OCI-LY1 (cell line): ENCODE measurements around the gene FST.

Experiments used
- EZH2 ChIP-seq: fragments of 200-600 bp; sonication (generic), shearing (Covaris generic); IDR thresholded peaks from 2 replicates; pipeline ENCODE4 v1.8.0; 2017; ENCODE audit warnings: borderline replicate concordance, mixed run types, mild to moderate bottlenecking, antibody characterized with exemption, low read length, moderate library complexity, mixed read lengths
- TF ChIP-seq, protein P1 (sequence below): fragments of 200-600 bp; sonication (generic), shearing (Covaris generic); IDR thresholded peaks from 2 replicates; pipeline ENCODE4 v1.5.1; 2017; ENCODE audit warnings: mild to moderate bottlenecking, antibody characterized with exemption, low read length, moderate library complexity, mixed read lengths

DNA sequence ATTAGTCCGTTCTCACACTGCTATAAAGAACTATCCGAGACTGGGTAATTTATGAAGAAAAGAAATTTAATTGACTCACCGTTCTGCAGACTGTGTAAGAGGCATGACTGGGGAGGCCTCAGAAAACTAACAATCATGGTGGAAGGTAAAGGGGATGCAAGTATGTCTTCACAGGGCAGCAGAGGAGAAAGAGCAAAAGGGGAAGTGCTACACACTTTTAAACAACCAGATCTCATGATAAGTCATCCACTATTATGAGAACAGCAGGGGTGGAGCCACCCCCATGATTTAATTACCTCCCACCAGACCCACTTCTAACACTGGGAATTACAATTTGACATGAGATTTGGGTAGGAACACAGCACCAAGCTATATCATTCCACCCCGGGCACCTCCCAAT lies 26.6 kb downstream of the FST start:
- TF ChIP-seq, protein P1, sequence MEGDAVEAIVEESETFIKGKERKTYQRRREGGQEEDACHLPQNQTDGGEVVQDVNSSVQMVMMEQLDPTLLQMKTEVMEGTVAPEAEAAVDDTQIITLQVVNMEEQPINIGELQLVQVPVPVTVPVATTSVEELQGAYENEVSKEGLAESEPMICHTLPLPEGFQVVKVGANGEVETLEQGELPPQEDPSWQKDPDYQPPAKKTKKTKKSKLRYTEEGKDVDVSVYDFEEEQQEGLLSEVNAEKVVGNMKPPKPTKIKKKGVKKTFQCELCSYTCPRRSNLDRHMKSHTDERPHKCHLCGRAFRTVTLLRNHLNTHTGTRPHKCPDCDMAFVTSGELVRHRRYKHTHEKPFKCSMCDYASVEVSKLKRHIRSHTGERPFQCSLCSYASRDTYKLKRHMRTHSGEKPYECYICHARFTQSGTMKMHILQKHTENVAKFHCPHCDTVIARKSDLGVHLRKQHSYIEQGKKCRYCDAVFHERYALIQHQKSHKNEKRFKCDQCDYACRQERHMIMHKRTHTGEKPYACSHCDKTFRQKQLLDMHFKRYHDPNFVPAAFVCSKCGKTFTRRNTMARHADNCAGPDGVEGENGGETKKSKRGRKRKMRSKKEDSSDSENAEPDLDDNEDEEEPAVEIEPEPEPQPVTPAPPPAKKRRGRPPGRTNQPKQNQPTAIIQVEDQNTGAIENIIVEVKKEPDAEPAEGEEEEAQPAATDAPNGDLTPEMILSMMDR = no peak
- TF ChIP-seq EZH2 = no peak
